ENCODE measurements around the gene MCF2L.

The MCF2L gene

GRCh38 chr13:113040031-113040430 lies 71.0 kb downstream of the MCF2L start:
- DNase-seq: no peak

GRCh38 chr13:113040597-113041292 lies 71.7 kb downstream of the MCF2L start:
- no peak for DNase-seq

- no peak for DNase-seq
Observed at GRCh38 chr13:113041293-113041690, 72.3 kb downstream of the MCF2L start.

DNA sequence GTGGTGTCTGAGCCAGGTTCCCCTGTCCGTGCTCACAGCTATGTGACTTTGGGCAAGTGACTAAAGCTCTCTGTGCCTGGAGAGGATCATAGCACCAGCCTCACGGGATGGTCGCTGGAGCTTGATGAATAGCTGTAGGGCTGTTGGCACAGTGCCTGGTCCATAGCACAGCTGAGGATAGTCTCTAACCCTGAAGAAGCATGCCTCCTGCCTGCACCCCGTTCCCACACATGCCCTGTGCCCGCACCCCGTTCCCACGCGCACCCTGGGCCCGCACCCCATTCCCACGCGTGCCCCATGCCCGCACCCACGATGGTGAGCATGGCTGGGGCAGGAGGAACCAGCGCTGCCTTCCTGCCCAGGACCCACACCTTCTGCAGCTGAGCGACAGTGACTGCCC lies 72.9 kb downstream of the MCF2L start:
- no peak for DNase-seq

DNA sequence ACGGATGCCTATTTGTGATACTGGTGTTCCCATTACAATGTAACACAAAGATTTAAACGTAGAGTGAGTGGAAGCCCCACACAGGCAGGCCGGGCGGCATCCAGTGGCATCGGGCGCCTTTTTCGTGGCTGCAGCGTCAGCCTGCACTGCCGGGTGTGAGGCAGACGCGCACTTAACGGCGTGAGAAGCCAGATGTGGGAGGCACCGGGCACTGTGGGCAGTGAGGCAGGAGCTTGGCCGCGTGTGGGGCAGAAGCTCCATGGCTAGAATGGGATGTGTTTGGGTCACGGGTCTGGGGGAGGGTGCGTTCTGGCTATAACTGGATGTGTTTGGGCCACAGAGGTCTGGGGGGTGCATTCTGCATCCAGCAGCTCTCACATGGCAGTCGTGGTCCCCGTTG lies 73.4 kb downstream of the MCF2L start:
- DNase-seq: no peak

DNA sequence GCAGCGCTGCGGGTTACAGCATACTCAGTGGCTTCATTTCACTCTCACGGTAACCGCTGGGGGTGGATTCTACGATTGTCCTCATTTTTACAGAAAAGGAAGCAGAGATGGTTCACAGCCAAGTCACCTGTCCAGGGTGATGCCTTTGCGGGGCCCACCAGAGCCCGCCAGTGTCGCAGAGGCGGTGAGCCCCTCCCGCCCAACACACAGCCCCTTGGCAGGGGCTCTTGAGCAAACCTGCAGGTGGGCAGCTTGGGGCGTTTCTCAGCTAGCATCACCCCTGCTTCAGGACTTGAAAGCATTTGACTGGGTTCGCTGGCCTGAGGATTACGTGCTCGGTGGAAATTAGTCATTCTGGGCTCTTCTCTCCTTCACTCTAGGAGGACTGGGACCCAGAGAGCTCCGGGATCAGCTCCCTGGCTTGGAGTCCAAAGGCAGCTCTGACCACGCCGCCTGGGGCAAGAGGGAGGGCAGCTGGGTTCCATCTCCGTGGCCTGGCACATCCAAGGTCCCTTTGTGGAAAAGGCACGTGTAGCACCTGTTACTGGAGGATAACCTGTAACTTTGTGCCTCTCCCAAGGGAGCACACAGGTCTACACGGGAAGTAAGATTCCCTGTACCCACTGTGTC lies 74.1 kb downstream of the MCF2L start:
- DNase-seq: no peak

DNA sequence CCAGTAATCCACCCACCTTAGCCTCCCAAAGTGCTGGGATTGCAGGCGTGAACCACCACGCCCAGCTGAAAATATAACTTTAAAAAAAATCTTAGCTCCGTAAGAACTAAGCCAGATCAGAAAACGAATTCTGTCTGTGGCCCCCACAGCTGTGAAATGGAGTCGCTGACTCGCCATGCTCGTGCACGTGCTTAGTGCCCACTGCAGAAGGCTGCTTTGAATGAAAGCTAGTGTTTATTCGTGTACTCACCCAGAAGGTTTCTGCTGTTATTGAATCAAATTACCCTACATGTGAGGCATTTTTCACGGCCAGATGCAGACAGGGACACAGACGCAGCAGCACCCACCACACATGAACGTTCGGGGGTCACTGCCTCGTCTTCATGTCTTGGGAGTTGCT lies 74.9 kb downstream of the MCF2L start:
- DNase-seq: no peak

- DNase-seq: no peak
Observed at GRCh38 chr13:113044391-113045114, 75.5 kb downstream of the MCF2L start.

GRCh38 chr13:113045251-113046127 lies 76.5 kb downstream of the MCF2L start:
- no peak for DNase-seq

- no peak for DNase-seq
Observed at GRCh38 chr13:113046128-113046882, 77.3 kb downstream of the MCF2L start.

- DNase-seq: no peak
Observed at GRCh38 chr13:113046883-113047244, 77.8 kb downstream of the MCF2L start.

DNA sequence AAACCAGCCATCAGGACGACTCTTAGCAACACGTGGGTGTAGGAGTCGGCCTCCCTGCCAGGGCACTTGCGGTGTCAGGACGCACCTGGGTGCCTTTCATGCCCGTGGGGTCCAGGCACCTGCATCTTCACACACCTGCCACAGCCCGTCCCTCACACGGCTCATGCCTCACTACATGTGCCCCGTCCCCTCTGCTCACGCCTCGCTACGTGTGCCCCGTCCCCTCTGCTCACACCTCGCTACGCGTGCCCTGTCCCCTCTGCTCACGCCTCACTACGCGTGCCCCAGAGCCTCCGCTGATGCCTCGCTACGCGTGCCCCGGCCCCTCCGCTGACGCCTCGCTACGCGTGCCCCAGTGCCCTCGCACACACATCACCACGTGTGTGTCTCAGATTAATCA lies 78.6 kb downstream of the MCF2L start:
- DNase-seq: no peak

DNA sequence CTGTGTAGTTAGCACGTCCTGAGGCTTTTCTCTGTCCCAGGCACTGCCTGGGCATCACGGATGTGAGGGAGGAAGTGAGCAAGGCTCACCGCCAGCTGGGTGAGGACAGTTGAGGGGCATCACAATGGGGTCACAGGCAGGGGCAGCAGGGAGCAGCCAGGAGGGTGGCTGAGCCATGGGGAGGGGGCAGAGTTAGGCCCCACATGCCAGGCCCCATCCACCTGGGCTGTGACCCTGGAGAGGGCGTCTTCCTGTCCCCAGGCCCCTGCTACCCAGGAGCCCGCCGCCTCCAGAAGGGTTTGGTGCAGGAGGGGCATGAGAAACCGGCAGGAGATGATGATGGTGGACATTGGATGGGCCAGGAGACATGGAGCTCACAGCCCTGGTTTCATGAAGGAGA lies 79.8 kb downstream of the MCF2L start:
- DNase-seq: no peak

DNA sequence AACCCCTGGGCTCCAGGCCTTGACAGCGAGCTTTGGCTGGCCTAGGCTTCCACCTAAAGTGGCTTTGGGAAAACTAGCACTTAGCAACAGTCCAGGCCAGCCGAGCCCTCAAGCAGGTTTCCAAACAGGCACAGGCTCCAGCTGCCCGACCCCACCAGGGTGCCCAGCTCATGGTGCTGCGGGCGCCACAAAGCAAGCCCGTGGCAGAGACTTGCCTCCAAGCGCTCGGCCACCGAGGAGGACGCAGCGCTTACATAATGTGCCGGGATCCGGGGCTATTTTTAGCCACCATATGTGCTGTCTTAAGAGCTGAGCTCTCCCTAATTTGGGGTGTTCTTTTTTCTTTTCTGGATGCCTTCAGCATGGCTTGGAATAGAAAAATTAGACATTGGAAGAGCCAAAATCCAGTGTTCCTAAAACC lies 80.5 kb downstream of the MCF2L start:
- DNase-seq: no peak

- no peak for DNase-seq
Observed at GRCh38 chr13:113049981-113050380, 81.0 kb downstream of the MCF2L start.

DNA sequence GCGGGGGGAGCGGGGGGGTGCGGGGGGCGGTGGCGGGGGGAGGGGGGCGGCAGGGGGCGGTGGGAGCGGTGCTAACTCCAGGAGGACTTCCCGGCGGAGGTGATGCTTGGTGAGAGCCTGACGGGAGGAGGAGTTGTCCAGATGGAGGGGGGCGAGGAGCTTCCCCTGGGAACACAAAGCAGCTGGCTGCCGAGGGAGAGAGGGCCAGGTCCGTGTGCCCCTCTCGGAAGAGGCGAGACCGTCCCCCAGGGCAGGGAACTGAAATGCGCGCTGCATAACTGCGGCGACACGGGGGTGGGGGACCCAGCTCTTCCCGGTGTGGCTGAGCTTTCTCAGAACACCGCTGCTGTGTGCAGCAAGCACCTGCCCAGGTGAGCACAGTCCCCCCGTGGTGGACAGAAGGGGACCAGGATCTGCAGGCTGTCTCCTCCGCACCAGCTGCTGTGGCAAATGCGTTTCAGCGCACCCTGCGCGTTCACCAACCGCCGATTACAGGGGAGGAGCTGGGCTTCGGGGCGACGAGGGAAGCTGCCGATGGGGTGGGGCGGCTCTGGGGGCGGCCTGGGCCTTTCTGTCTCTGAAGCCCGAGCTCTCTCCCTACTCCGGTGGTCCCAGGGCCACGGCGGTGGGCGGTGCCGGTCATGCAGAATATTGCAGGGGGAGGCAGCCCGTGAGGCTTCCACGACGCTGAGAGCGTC lies 81.9 kb downstream of the MCF2L start:
- no peak for DNase-seq

DNA sequence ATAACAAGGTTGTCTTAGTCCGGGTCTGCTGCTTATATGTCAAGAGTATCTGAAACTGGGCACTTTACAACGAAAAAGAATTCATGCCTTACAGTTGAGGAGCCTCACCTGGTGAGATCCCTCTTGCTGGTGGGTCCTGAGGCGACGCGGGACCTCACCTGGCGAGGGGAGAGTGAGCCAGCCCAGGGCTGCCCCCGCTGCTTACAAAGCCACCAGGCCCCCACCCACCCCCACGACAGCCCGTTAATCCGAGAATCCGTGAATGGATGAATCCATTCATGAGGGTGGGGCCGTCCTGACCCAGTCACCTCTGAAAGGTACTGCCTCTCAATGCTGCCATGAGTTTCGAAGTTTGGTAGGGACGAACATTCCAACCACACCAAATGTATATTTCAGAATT lies 82.6 kb downstream of the MCF2L start:
- no peak for DNase-seq

DNA sequence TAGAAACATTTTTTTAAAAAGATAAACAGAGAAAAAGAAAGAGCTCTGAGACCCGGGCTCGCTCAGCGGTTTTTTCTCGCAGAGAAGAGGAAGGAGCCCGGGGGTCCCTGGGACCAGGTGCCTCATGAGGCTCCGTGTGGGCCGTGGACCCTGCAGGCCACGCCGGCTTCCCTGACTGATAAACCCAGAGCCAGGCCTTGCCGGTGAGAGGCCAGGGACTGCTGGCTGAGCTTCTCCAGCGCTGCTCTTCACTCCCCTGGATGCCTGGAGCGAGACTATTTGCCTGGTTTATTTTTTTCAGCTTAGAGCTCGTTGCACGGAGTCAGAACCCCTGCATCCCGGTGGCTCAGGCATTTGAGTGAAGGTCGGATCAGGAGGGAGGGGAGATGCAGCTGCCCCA lies 83.2 kb downstream of the MCF2L start:
- no peak for DNase-seq

- no peak for DNase-seq
Observed at GRCh38 chr13:113052971-113053370, 84.0 kb downstream of the MCF2L start.

GRCh38 chr13:113053376-113053775 lies 84.4 kb downstream of the MCF2L start:
- DNase-seq: no peak

DNA sequence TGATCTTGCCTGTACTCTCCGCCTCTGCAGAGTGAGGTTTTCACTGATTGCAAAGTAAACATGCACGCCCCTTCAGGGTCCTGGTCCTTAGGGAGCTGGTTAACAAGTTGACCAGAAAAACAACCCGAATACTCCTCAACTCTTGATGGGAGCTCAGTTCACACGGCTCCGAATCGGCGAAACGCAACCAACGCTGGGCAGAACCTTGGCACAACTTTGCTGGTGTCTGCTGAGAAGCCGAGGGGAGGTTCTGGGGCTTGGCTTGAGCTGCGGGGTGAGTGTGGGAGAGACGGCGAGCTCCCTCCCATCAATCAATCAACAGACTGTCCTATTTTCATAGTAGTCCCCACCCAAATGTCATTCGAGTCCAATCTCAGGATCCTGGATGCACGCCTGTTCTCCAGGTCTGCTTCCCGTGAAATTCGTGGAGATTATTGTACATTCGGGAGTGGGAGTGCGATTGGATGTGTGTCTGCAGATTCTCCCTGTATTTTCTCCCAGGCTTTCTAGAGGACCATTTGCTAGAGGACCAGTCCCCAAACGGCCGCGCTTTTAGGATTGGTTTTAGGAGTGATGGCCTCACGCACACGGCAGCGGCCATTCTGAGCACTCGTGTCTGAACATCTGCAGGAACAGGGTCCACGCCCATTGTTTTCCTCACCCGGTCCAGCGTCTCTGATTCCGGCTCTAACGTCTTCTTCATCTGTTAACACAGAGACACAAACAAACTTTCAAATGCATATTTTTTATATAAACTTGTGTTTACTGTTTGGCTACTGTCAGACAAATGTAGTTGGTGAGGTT lies 85.0 kb downstream of the MCF2L start:
- no peak for DNase-seq
